GM19397 (cell line): ENCODE data around the gene DUS4L.

Experiments
- ATAC-seq: cut with Tn5 transposase; IDR thresholded peaks from one replicate; pipeline ENCODE4 v1.9.1; 2021; ENCODE audit warnings: mild to moderate bottlenecking, moderate library complexity; ENCODE audit not compliant: unreplicated experiment

Gene DUS4L

GRCh38 chr7:107579885-107580715 lies 16.3 kb downstream of the DUS4L start, which contains the start of gene BCAP29:
Gene BCAP29, plus strand, starts transcription at chr7:107580246. Its CDS starts 527 bp downstream, at chr7:107580773.
- ATAC-seq: peak; percentile 97

GRCh38 chr7:107580716-107581383 lies 17.1 kb downstream of the DUS4L start:
- ATAC-seq: no peak

GRCh38 chr7:107581387-107582013 lies 17.7 kb downstream of the DUS4L start:
- no peak for ATAC-seq

GRCh38 chr7:107582875-107583274 lies 19.1 kb downstream of the DUS4L start:
- ATAC-seq: no peak

GRCh38 chr7:107584716-107585115 lies 20.9 kb downstream of the DUS4L start:
- ATAC-seq: no peak

- no peak for ATAC-seq
Observed at GRCh38 chr7:107588529-107589130, 24.9 kb downstream of the DUS4L start.

GRCh38 chr7:107591421-107591820 lies 27.6 kb downstream of the DUS4L start:
- ATAC-seq: no peak

GRCh38 chr7:107592361-107593024 lies 28.7 kb downstream of the DUS4L start:
- ATAC-seq: no peak

GRCh38 chr7:107593025-107593410 lies 29.2 kb downstream of the DUS4L start:
- no peak for ATAC-seq

GRCh38 chr7:107594961-107595737 lies 31.4 kb downstream of the DUS4L start:
- no peak for ATAC-seq

- ATAC-seq: no peak
Observed at GRCh38 chr7:107596881-107597581, 33.3 kb downstream of the DUS4L start.

GRCh38 chr7:107597582-107597916 lies 33.8 kb downstream of the DUS4L start:
- ATAC-seq: no peak

GRCh38 chr7:107597953-107598352 lies 34.2 kb downstream of the DUS4L start:
- ATAC-seq: no peak

GRCh38 chr7:107599262-107599661 lies 35.5 kb downstream of the DUS4L start:
- no peak for ATAC-seq

- no peak for ATAC-seq
Observed at GRCh38 chr7:107600816-107601215, 37.0 kb downstream of the DUS4L start.

GRCh38 chr7:107605218-107605815 lies 41.5 kb downstream of the DUS4L start:
- ATAC-seq: no peak

GRCh38 chr7:107606303-107606702 lies 42.5 kb downstream of the DUS4L start:
- ATAC-seq: no peak

- ATAC-seq: no peak
Observed at GRCh38 chr7:107609811-107610261, 46.1 kb downstream of the DUS4L start.

- ATAC-seq: no peak
Observed at GRCh38 chr7:107610323-107610722, 46.6 kb downstream of the DUS4L start.
